Fibroblast of skin of scalp (primary cell): ENCODE data around the gene GNAT3.

Source experiments
- DNase-seq: peaks from one replicate; pipeline ENCODE4 v3.0.0-alpha.2; 2013

GNAT3 gene

GRCh38 chr7:80463272-80463920, 48.5 kb downstream of the GNAT3 start:
- peak; percentile 52 for DNase-seq

- DNase-seq: no peak
These were observed 51.0 kb downstream of the GNAT3 start for GRCh38 chr7:80460857-80461256.

- no peak for DNase-seq
These were observed 51.9 kb downstream of the GNAT3 start for GRCh38 chr7:80459776-80460510.

GRCh38 chr7:80458822-80459725, 52.8 kb downstream of the GNAT3 start:
- DNase-seq: no peak

- DNase-seq: peak; percentile 43
These were observed 58.0 kb downstream of the GNAT3 start for GRCh38 chr7:80453699-80454340.

- DNase-seq: peak; percentile 44
These were observed 61.1 kb downstream of the GNAT3 start for GRCh38 chr7:80450621-80451308.

GRCh38 chr7:80449836-80450235, 62.0 kb downstream of the GNAT3 start:
- no peak for DNase-seq

GRCh38 chr7:80445351-80445750, 66.5 kb downstream of the GNAT3 start:
- no peak for DNase-seq

- DNase-seq: no peak
These were observed 67.1 kb downstream of the GNAT3 start for GRCh38 chr7:80444811-80445210.

- no peak for DNase-seq
These were observed 68.5 kb downstream of the GNAT3 start for GRCh38 chr7:80443325-80443724.

- peak; percentile 35 for DNase-seq
These were observed 71.0 kb downstream of the GNAT3 start for GRCh38 chr7:80440883-80441282.

GRCh38 chr7:80439894-80440821, 71.7 kb downstream of the GNAT3 start:
- peak; percentile 63 for DNase-seq

GRCh38 chr7:80435521-80435920, 76.3 kb downstream of the GNAT3 start:
- DNase-seq: no peak

- DNase-seq: no peak
These were observed 77.8 kb downstream of the GNAT3 start for GRCh38 chr7:80434047-80434446.

GRCh38 chr7:80432166-80432565, 79.7 kb downstream of the GNAT3 start:
- DNase-seq: no peak

- no peak for DNase-seq
These were observed 82.7 kb downstream of the GNAT3 start for GRCh38 chr7:80429181-80429580.

GRCh38 chr7:80428161-80429054, 83.5 kb downstream of the GNAT3 start:
- peak; percentile 64 for DNase-seq

GRCh38 chr7:80427218-80427617, 84.6 kb downstream of the GNAT3 start:
- DNase-seq: no peak

GRCh38 chr7:80420876-80421275, 91.0 kb downstream of the GNAT3 start:
- DNase-seq: no peak
